Esophagus squamous epithelium (tissue), 4 donors: ENCODE measurements around the gene CDKN2A.

Experiments used
- CTCF ChIP-seq, 6 experiments: fragments of 450-650 bp in 4 of 6; fragments of 200-600 bp in 2 of 6; sonication (generic) in 2 of 6; IDR thresholded peaks; one replicate each; pipeline ENCODE4 v1.5.1; 2016 to 2019; ENCODE audit warnings: antibody characterized with exemption in 6 of 6, mild to moderate bottlenecking in 4 of 6, moderate library complexity in 4 of 6
- POLR2A ChIP-seq, 4 donors: fragments of 450-650 bp; IDR thresholded peaks; one replicate each; pipeline ENCODE4 v1.6.1; 2017; ENCODE audit warnings: antibody characterized with exemption in 4 of 4, mild to moderate bottlenecking in 4 of 4, moderate library complexity in 3 of 4

GRCh38 chr9:21970800-21971640 lies 23.2 kb downstream of the CDKN2A start:
- TF ChIP-seq POLR2A (IDR thresholded peaks at IDR 0.05) (no peak), CTCF (IDR thresholded peaks at IDR 0.05) (no peak)
